Activated CD8-positive, alpha-beta memory T cell treated with anti-CD3 and anti-CD28 coated beads for 1 hour (primary cell): ENCODE results near the gene AFAP1.
"Not testable (repeated sequence)": the region's sequence is repeated elsewhere in the genome, so short reads cannot be mapped to it uniquely, and the experiment has no call there.

ENCODE experiments used
- DNase-seq, 2 donors: peaks; one replicate each; pipeline ENCODE4 v3.0.0-alpha.2; 2020; ENCODE audit warnings: low read depth in 1 of 2; ENCODE audit errors: extremely low read depth in 1 of 2

AFAP1 gene

DNA sequence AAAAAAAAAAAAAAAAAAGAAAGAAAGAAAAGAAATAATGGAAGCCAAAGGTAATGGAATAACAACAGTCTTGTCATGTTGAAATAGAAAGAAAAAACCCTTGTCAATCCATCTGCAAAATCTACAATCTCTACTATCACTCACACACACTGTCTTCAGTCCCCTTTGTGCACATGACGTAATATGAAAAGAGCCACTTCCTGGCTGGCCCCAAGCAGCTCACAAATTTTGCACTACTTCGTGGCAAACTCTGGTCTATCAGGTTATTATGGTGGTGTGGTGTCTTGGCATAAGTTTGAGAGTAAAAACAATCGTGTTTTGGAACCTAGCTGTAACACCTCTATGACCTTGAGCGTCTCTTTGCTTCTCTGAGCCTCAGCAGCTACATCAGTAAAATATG lies 8.3 kb upstream of the AFAP1 start:
- no peak for DNase-seq

DNA sequence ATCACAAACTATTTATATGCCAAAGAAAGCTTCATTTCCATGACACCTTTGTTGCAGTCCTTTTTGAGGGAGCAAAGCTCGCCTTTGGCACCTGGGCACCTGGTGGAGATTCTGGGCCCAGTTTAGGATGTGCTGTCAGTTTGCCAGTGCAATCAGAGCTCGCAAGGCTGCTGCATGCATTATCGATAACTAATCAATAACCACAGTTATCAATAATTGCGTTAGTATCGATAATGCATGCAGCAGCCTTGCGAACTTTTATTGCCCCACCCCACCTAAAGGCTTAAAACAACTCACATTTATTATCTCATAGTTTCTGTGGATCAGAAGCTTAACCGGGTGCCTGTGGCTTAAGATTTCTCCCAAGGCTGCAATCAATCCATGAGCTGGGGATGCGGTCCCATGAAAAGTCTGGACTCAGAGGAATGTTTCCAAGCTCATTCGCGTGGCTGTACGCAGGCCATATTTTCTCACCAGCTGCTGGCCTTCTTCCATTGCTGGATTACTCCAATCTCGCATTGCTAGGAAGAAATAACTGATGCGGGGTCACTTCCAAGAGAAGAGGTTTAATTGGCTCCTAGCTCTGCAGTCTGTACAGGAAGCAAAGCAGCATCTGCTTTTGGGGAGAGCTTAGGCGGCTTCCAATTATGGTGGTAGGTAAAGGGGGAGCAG lies 6.2 kb upstream of the AFAP1 start:
- no peak for DNase-seq

GRCh38 chr4:7944599-7945220 lies 5.0 kb upstream of the AFAP1 start:
- DNase-seq: no peak

DNA sequence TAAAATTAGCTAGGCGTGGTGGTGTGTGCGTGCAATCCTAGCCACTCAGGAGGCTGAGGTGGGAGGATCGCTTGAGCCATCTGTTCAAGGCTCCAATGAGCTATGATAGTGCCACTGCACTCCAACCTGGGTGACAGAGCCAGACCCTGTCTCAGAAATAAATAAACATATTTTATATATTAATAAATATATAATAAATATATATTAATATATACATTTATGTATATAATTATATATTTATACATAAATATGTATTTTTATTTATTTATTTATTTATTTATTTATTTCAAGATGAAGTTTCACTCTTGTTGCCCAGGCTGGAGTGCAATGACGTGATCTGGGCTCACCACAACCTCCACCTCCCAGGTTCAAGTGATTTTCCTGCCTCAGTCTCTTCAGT lies 4.0 kb upstream of the AFAP1 start:
- DNase-seq: not testable (repeated sequence)

DNA sequence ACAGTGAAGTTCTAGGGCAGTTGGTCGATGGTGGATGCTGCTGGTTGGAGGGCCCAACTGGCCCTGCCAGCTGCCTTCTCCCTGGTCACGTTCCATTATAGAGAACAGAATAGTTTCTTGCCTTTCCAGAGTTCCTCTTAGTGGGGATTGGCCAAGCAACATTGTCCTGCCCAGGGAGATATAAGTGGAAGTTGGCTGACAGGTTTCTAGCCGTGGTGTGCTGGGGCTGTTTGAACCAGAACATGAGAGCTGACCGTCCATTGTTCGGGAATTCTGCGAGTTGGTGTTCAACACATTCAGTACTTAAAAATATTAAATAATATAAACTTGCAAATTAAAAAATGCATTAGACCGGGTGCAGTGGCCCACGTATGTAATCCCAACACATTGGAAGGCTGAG lies 3.5 kb upstream of the AFAP1 start:
- no peak for DNase-seq

DNA sequence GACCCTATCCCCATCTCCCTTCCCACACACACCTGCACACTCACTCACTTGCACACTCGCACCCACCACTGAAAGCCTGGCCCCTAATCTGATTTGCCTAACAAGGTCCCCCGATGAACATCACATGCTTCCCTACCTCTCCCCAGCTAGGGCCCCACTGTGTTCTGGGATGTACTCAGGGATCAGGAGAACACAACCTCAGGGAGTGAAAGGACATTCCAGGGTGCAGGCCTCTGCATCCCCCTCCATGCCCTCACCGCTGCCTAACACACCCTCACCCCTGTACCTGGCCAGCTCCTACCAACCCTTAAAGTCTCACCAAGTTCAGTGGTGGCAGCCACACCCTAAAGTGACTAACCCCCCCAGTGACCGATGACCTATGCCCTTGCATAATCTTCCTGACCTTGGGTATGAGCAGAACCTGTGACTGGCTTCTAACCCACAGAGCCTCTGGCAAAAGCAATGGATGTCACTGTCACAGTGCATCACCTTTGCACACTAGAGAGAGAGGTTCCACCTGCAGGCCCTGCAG lies 2.4 kb upstream of the AFAP1 start:
- DNase-seq: no peak

DNA sequence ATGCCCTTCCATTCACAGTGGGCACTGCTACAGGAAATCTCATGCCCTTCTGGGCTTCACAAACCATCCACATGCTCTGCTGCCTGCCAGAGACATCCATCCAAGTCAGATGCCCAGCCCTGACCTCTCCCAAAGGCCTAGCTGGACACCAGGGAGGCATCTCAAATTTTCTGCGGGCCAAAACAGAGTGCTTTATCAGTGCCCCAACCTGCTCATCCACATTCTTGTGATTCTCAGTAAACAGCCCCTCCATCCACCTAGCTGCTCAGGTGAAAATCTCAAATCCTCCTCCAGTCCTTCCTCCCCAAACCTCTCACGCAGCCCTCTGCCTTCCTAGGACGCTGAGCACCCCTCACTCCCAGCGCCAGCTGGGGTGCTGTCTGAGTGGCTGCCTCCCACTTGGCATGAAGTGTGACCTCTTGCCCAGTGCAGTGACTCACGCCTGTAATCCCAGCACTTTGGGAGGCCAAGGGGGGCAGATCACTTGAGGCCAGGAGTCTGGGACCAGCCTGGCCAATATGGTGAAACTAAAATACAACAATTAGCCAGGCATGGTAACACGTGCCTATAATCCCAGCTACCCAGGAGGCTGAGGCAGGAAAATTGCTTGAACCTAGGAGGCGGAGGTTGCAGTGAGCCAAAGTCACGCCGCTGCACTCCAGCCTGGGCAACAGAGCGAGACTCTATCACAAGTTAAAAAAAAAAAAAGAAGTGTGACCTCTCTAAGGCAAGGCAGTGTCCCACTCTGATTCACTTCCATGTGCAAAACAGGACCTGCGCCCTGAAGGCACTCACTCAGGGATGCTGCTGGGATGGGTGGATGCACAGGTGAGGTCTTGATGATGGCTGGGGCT lies 1.7 kb upstream of the AFAP1 start:
- no peak for DNase-seq

DNA sequence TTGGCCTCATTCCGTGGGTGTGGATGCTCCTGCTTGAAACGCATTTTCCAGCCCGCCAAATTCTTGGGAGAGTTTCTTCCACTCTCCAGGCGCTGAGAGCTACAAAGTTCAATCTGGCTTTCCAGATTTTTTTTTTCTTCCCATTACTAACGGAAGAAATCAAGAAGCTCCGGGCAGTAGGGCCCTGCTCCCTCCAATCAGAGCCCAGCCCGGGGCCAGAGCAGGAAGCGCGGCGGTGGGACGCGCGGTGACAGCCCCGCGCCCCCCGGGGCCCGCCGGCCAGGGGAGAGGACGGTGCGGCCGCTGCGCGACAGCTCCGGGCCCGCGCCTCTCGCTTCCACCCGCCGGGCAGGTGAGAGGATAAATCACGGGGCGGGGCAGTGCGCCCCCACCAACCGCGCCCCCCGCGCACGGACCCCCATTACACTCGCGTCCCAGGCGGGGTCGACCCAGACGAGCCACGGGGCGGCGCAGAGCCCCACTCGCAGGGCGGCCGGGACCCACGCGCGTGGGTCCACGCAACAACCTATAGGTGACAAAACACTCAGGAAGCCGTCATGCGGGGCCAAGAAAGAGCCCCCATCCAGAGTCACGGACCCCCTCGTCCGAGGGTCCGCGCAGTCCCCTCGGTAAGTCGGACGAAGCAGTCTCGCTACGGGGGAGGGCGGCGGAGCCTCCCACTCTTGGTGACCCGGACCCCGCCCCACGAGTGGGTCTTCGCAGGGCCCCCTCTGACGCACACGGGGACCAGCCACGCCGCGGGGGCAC lies 868 bp downstream of the AFAP1 start:
- no peak for DNase-seq

DNA sequence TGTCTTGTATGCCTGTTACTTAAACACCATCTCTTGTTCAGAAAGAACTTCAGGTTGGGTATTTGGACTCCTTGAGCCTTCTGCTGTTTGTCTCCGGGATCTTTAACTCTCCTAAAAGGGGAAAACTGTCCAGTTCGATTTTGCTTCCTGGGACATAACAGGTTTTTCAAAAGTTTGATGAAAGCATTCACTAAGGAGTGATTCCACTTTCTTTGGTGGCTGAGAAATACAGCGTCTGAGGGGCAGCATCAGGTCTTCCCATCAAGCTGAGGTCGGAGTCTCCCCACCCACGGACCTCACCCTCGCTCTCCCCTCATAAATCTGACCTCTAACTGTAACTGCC lies 1.4 kb downstream of the AFAP1 start:
- no peak for DNase-seq

DNA sequence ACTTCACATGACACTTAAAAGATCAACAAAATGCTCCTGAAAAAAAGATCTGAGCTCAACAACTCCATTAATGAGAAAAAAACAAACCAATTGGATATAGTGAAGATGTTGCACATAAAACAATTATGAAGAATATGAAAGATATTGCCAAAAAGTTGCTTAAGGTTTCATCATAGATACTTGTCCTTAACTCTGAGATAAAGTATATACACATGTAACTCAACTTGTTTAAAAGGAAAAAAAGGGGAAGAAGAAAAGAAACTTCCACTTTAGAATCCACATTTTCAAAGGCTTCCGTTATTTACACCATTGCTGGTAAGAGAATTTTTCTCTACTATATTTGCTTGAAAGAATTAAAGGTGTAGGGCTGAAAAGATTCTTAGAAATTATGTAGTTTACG lies 2.7 kb downstream of the AFAP1 start:
- no peak for DNase-seq

DNA sequence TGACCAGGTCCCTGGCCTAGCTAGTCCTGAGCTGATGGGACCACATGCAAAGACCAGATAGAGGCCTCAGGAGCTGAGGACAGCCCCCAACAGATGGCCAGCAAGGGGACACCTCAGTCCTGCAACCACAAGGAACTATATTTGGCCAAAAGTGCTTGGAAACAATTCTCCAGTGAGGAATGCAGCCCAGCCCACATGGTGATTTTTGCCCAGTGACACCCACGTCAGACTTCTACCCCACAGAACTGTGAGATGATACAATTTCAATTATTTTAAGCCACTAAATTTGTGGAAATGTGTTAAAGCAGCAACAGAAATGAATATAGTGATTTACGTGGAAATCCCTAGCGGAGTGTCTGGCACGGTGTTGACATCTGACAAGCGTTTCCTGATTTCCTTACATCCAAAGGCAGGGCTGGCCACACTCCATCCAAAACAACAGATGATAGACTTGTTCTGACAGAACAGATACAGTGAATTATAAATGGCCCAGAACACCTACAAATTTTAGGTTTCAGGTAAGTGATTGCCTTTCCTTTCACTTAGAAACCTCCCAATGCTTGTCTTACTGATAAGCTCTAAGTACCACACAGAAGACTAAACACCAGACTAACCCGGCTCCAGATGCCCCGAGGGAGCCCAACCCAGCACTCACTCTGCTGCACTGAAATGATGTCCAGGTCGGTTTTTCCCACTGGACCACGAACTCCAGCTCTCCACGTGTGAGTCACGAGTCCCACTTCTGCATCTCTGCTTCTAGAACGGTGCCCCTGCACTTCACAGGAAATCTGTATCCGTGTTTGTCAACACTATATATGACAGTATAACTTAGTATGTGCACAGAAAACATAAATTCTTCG lies 5.8 kb downstream of the AFAP1 start:
- no peak for DNase-seq

GRCh38 chr4:7932287-7932686 lies 7.4 kb downstream of the AFAP1 start:
- no peak for DNase-seq

DNA sequence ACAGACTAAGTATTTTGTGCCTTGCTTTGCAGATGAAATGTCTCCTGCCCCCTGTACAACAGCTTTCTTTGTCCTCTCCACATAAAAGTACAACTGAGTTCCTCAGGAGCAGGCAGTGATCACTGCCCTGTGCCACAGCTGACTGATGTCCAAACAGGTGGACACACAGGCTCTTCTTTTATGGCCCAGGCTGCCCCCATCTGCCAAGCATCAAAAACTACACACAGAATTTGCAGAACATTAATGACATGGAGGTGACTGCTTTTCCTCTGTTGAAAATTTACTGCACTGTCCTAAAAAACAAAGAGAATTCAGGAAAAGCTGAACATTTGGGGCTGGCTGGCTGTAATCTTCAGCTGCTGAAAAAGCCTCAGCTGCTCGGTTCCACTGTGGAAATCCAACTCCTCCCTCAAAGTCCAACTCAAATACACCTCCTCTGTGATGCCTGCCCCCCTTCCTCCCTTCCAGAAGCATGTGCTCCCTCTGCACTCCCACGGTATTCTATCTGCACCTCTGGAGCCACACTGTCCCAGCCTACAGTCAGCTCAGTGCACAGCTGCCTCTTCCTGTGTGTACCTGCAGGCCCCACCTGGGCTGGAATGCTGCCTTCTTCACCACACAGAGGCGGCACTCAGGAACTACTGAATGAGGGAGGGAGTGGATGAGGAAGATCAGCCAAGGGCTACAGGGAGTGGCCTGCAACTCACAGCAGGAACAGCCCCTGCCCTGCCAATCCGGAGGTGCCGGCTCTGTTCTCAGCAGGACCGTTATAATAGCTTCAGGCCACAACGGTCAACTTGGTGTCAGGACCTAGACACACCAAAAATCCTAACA lies 10.3 kb downstream of the AFAP1 start:
- DNase-seq: no peak

GRCh38 chr4:7928711-7929110 lies 10.9 kb downstream of the AFAP1 start:
- no peak for DNase-seq

DNA sequence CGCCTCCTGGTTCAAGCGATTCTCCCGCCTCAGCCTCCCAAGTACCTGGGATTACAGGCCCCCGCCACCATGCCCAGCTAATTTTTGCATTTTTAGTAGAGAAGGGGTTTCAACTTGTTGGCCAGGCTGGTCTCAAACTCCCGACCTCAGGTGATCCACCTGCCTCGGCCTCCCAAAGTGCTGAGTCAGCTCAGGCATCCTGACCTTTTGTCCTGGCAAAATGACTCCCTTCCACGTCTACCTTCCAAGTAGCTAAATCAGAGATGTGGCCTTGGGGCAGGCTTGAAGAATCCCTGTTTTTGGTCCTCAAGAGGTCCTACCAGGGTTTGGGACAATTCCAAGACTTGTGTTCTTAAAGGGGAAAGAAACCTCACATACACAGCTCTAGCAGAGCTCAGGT lies 12.8 kb downstream of the AFAP1 start:
- DNase-seq: no peak

DNA sequence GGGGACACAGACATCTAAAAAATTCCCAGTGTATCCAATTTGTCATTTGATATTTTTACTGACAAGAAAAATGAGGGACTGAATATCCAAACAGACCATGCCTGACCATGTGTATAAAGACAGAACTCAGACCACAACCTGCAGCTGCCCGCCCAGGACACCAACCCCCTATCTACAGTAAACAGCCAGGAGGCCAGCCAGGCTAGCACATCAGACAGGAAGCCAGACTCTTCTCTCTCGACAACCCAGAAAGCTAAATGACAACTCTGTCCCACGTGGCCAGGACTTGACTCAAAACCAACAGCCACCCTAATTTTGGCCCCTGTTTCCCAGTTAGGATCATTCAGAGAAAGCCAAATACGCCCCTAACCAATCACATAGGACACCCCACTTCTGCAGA lies 15.1 kb downstream of the AFAP1 start:
- no peak for DNase-seq

DNA sequence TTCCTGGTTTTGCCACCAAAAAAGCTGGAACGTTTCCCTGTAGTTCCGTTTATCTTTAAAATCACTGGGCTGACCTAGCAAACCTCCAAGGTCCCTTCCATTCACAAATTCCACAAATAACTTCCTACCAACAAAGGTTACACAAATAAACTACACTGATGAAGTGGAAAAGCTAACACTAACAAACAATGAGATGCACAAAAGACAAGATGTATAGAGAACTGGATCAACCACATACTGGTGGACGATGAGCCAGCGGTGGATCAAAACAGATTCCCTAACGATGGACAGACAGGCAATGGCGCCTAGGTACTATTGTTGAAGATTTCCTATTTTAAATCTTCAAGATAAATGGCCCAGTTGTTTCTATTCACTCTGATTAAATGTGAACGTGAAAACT lies 15.5 kb downstream of the AFAP1 start:
- no peak for DNase-seq

GRCh38 chr4:7922466-7922865 lies 17.2 kb downstream of the AFAP1 start:
- DNase-seq: no peak

GRCh38 chr4:7918981-7919380 lies 20.7 kb downstream of the AFAP1 start:
- DNase-seq: no peak
